WTC11 (cell line): ENCODE results near the gene NES.

Experiments
- ELF4 ChIP-seq: sonication (generic); formaldehyde crosslinking; IDR thresholded peaks from 2 replicates; pipeline ENCODE4 v1.8.1; 2022; ENCODE audit warnings: low read depth, mild to moderate bottlenecking, moderate library complexity, missing genetic modification reagents
- TCF7 ChIP-seq: sonication (generic); formaldehyde crosslinking; IDR thresholded peaks from 2 replicates; pipeline ENCODE4 v1.8.0; 2022; ENCODE audit warnings: mild to moderate bottlenecking, low read depth, missing genetic modification reagents, moderate library complexity
- TF ChIP-seq, protein P1 (sequence below): fragments of 200-600 bp; IDR thresholded peaks from 2 replicates; pipeline ENCODE4 v1.8.0; 2022; ENCODE audit warnings: antibody characterized with exemption

DNA sequence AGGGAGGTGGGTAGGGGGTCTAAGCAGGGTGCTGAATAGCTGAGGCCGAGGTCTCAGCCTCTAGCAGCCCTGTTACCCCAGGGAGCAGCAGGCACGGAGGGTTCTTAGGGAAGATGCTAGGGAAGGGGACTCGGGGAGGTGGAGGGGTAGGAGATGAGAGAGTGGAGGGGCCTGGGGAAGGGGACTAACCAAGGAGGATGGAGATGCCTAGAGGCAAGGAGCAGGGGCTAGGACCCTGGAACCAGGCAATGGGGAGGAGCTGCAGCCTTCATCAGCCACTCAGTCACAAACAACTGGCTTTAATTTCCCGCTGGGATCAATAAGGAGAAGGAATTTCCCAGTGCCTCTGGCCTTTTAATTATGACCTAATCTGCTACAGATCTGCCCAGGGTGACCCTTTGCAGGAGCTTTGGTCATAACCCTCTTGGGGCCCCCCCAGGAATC lies 31.0 kb upstream of the NES start:
- no peak for TF ChIP-seq TCF7 (CRISPR knock-in tag)
- TF ChIP-seq, protein P1, sequence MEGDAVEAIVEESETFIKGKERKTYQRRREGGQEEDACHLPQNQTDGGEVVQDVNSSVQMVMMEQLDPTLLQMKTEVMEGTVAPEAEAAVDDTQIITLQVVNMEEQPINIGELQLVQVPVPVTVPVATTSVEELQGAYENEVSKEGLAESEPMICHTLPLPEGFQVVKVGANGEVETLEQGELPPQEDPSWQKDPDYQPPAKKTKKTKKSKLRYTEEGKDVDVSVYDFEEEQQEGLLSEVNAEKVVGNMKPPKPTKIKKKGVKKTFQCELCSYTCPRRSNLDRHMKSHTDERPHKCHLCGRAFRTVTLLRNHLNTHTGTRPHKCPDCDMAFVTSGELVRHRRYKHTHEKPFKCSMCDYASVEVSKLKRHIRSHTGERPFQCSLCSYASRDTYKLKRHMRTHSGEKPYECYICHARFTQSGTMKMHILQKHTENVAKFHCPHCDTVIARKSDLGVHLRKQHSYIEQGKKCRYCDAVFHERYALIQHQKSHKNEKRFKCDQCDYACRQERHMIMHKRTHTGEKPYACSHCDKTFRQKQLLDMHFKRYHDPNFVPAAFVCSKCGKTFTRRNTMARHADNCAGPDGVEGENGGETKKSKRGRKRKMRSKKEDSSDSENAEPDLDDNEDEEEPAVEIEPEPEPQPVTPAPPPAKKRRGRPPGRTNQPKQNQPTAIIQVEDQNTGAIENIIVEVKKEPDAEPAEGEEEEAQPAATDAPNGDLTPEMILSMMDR: no peak
- no peak for TF ChIP-seq ELF4 (CRISPR knock-in tag)
